LNCaP clone FGC (cell line): ENCODE measurements around the gene GDF10.
A peak's percentile ranks its signal among the peaks of the same experiment; 100 is the strongest.

Experiments
- DNase-seq: peaks from one replicate; pipeline ENCODE4 v3.0.0-alpha.2; 2011; ENCODE audit warnings: low read depth
- H3K4me3 ChIP-seq: 2 replicates; pipeline ENCODE4 v1.5.1; 2011; ENCODE audit warnings: mild to moderate bottlenecking, low read depth, low read length, control low read depth
- CTCF ChIP-seq: IDR thresholded peaks from 2 replicates; pipeline ENCODE4 v1.5.1; 2012; ENCODE audit warnings: mild to moderate bottlenecking; ENCODE audit not compliant: control insufficient read depth, insufficient read depth; ENCODE audit errors: extremely low read depth

The GDF10 gene, protein sequence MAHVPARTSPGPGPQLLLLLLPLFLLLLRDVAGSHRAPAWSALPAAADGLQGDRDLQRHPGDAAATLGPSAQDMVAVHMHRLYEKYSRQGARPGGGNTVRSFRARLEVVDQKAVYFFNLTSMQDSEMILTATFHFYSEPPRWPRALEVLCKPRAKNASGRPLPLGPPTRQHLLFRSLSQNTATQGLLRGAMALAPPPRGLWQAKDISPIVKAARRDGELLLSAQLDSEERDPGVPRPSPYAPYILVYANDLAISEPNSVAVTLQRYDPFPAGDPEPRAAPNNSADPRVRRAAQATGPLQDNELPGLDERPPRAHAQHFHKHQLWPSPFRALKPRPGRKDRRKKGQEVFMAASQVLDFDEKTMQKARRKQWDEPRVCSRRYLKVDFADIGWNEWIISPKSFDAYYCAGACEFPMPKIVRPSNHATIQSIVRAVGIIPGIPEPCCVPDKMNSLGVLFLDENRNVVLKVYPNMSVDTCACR

GRCh38 chr10:47299611-47300428 is at the start of gene GDF10:
GDF10 (plus strand) TSS chr10:47300197; CDS start chr10:47300652, 455 bp downstream.
- no peak for TF ChIP-seq CTCF
- no peak within 1 kb of the TSS for H3K4me3 ChIP-seq
- no peak for DNase-seq

DNA sequence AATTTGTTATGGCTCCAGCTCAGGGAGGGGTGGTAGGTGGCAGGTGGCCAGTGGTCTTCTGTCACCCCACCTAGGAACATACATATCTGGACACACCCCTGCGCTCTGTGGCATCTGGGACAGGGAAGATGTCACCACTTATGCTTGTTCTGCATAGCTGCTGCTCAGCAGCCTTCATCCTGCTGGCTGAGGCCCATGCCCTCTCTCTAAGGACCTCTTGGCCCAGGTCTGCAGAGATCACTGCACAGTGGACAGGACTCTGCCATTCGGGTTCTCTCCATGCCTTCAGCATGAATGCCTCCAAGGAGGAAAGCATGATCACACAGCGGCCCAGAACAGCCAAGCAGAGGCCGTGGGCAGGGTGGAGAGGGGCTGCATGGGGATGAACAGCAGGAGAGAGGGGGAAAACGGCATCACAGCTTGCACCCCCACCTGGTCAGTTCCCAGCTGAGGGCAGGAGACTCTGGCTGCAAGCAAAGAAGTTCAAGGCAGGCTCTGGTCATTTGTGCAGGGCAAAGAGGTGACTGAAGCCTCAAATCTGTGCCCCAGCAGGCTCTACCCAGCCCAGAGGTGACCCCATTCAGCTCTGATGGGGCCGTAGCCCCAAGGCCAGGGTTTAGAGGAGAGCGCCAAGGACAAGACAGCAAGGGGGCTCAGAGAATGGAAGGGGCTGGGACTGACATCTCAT is 47.8 kb upstream of the GDF10 start:
- no peak for DNase-seq
- no peak for TF ChIP-seq CTCF
- H3K4me3 ChIP-seq: no peak overlapping the region

DNA sequence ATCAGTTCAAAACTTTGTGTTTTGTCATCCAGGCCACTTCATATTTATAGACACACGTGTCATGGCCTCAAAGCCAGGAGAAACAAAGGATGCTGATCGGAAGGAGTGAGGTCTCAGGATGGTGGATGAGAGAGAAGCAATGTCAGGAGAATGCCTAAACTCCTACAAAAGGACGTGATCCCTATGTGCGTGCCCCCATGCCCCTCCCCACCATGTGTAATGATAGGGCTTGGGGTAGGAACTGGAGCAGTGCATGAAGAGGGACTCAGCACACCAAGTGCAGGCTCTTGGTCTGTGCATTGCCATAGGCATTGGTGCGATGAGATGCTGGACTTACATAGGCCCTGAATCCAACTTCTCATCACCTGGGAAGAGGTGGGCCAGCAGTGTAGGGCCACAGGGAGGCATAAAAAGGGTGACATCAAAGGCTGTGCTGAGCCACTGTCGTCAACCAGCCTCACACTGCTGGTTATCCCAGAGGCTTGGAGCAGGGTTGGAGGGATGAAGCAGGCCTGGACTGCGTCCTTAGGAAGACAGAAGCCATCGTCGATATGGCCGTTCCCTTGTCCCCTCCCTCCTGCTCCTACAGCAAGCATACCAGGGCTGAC is 46.9 kb upstream of the GDF10 start:
- DNase-seq: no peak
- TF ChIP-seq CTCF: no peak
- H3K4me3 ChIP-seq: no peak overlapping the region

DNA sequence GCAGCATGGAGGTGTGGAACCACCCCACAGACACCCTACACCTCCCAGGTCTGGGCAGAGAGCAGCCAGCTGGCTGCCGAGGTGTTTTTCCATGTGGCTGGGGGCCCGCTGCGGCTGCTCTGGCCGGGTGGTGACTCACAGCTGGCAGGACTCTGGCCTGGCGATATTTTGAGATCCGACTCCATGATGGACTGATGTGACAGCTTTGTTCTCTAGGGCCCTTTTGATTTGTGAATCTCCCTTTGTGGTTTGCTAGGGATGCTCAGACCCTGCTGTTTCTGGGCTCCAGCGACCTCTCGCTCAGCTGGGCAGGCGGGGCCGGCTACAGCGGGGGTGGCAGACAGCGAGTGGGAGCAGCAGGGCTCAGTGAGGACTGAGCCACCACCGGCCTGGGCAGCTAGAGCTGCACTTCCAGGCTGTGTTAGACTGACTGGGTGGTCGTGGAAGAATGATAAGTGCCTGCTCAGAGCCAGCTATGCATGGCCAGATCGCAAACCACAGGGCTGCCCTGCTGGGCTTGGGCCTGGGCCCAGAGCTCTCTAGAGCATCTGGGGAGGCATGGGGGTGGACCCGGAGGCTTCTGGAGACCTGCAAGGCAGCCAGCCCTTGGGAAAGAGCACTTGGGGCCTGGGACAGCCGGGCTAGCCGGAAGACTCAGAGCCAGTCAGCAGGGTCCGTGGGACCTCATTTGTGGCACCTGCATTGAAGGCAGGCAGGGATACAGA is 46.2 kb upstream of the GDF10 start:
- TF ChIP-seq CTCF: no peak
- DNase-seq: no peak

GRCh38 chr10:47254611-47255010 is 45.4 kb upstream of the GDF10 start:
- no peak for TF ChIP-seq CTCF
- peak; percentile 71 for DNase-seq
- H3K4me3 ChIP-seq: no peak overlapping the region

More for the DNA sequence above, 46.2 kb upstream of the GDF10 start:
- H3K4me3 ChIP-seq: no peak overlapping the region
